ENCODE data around the gene ZNF469.
"Not testable (repeated sequence)": the region's sequence is repeated elsewhere in the genome, so short reads cannot be mapped to it uniquely, and the experiment has no call there.

Gene ZNF469

GRCh38 chr16:88408561-88409142 is 25.9 kb downstream of the ZNF469 start:
- DNase-seq (ENCODE audit: low read depth in 2 of 2) = no peak

- DNase-seq (ENCODE audit: low read depth in 2 of 2) = no peak
Measured at GRCh38 chr16:88409296-88410065, 26.7 kb downstream of the ZNF469 start.

GRCh38 chr16:88410297-88410968 is 27.7 kb downstream of the ZNF469 start:
- not testable (repeated sequence) for DNase-seq (ENCODE audit: low read depth in 2 of 2)

- no peak for DNase-seq (ENCODE audit: low read depth in 2 of 2)
Measured at GRCh38 chr16:88411951-88412576, 29.3 kb downstream of the ZNF469 start.

- DNase-seq (ENCODE audit: low read depth in 2 of 2) = no peak
Measured at GRCh38 chr16:88412766-88413165, 30.0 kb downstream of the ZNF469 start.

- no peak for DNase-seq (ENCODE audit: low read depth in 2 of 2)
Measured at GRCh38 chr16:88413231-88413630, 30.5 kb downstream of the ZNF469 start.

GRCh38 chr16:88413631-88414030 is 30.9 kb downstream of the ZNF469 start:
- no peak for DNase-seq (ENCODE audit: low read depth in 2 of 2)

- DNase-seq (ENCODE audit: low read depth in 2 of 2) = no peak
Measured at GRCh38 chr16:88414521-88415380, 32.0 kb downstream of the ZNF469 start.

- DNase-seq (ENCODE audit: low read depth in 2 of 2) = no peak
Measured at GRCh38 chr16:88415381-88415705, 32.6 kb downstream of the ZNF469 start.

GRCh38 chr16:88415713-88416323 is 33.1 kb downstream of the ZNF469 start:
- DNase-seq (ENCODE audit: low read depth in 2 of 2) = no peak

GRCh38 chr16:88416686-88417085 is 33.9 kb downstream of the ZNF469 start:
- DNase-seq (ENCODE audit: low read depth in 2 of 2) = no peak

GRCh38 chr16:88417684-88418476 is 35.1 kb downstream of the ZNF469 start:
- no peak for DNase-seq (ENCODE audit: low read depth in 2 of 2)

GRCh38 chr16:88418869-88419268 is 36.1 kb downstream of the ZNF469 start:
- DNase-seq (ENCODE audit: low read depth in 2 of 2) = no peak

- DNase-seq (ENCODE audit: low read depth in 2 of 2) = no peak
Measured at GRCh38 chr16:88419790-88420189, 37.0 kb downstream of the ZNF469 start.

- no peak for DNase-seq (ENCODE audit: low read depth in 2 of 2)
Measured at GRCh38 chr16:88420496-88420895, 37.7 kb downstream of the ZNF469 start.

GRCh38 chr16:88421301-88421700 is 38.5 kb downstream of the ZNF469 start:
- no peak for DNase-seq (ENCODE audit: low read depth in 2 of 2)

- DNase-seq (ENCODE audit: low read depth in 2 of 2) = no peak
Measured at GRCh38 chr16:88421871-88422433, 39.2 kb downstream of the ZNF469 start.

GRCh38 chr16:88422733-88423447 is 40.1 kb downstream of the ZNF469 start:
- DNase-seq (ENCODE audit: low read depth in 2 of 2) = no peak

GRCh38 chr16:88423448-88423850 is 40.7 kb downstream of the ZNF469 start:
- DNase-seq (ENCODE audit: low read depth in 2 of 2) = no peak

Data from stimulated activated CD8-positive, alpha-beta memory T cell treated with anti-CD3 and anti-CD28 coated beads, Interleukin-15, amount 100 ng/mL, for 4 hours (primary cell).